OCI-LY3 (cell line): ENCODE results near the gene PIK3AP1.

Experiments
- H2AFZ ChIP-seq: fragments of 200-600, 300-600 bp; shearing (Covaris generic); 2 replicates; pipeline ENCODE4 v1.6.0; 2014; ENCODE audit warnings: antibody characterized with exemption, low read depth, low read length
- H3K27ac ChIP-seq: fragments of 200-600, 300-600 bp; sonication (generic); 2 replicates; pipeline ENCODE4 v1.5.1; 2014; ENCODE audit warnings: mild to moderate bottlenecking, low read length, moderate library complexity, mixed read lengths
- H3K27me3 ChIP-seq: fragments of 200-600, 300-600 bp; sonication (generic); 2 replicates; pipeline ENCODE4 v1.6.1; 2014; ENCODE audit warnings: low read depth, low read length, mixed read lengths
- H3K36me3 ChIP-seq: fragments of 200-600, 300-600 bp; sonication (generic); replicated peaks from 2 replicates; pipeline ENCODE3; 2014; ENCODE audit warnings: low read depth, low read length, mixed read lengths
- H3K4me1 ChIP-seq: fragments of 300-600, 200-600 bp; sonication (generic); 2 replicates; pipeline ENCODE4 v1.6.1; 2014; ENCODE audit warnings: low read length, mixed read lengths
- H3K4me2 ChIP-seq: fragments of 200-600, 300-600 bp; sonication (generic); 2 replicates; pipeline ENCODE4 v1.6.1; 2014; ENCODE audit warnings: low read length, mixed read lengths
- H3K4me3 ChIP-seq: fragments of 300-600, 200-600 bp; sonication (generic); 2 replicates; pipeline ENCODE4 v1.5.1; 2014; ENCODE audit warnings: antibody characterized with exemption, mild to moderate bottlenecking, low read length, moderate library complexity
- H3K79me2 ChIP-seq: fragments of 300-600, 200-600 bp; shearing (Covaris generic); 2 replicates; pipeline ENCODE4 v1.6.1; 2014; ENCODE audit warnings: mild to moderate bottlenecking, low read length, mixed read lengths
- H3K9ac ChIP-seq: fragments of 300-600, 200-600 bp; shearing (Covaris generic); 2 replicates; pipeline ENCODE4 v1.6.0; 2014; ENCODE audit warnings: mild to moderate bottlenecking, low read length, moderate library complexity
- H3K9me3 ChIP-seq: fragments of 200-600, 300-600 bp; shearing (Covaris generic); 2 replicates; pipeline ENCODE4 v1.6.1; 2014; ENCODE audit warnings: low read length, mixed read lengths; ENCODE audit not compliant: insufficient read depth
- H4K20me1 ChIP-seq: fragments of 200-600, 300-600 bp; sonication (generic); 2 replicates; pipeline ENCODE4 v1.6.1; 2016; ENCODE audit warnings: low read length, mixed read lengths; ENCODE audit not compliant: insufficient read depth
- EZH2phosphoT487 ChIP-seq: fragments of 200-600 bp; shearing (Covaris generic); IDR thresholded peaks from 2 replicates; pipeline ENCODE4 v1.6.1; 2018; ENCODE audit warnings: antibody characterized with exemption, mixed run types, low read depth
- TF ChIP-seq, protein P1 (sequence below): fragments of 200-600, 300-600 bp; sonication (generic); IDR thresholded peaks from 2 replicates; pipeline ENCODE4 v1.5.1; 2014; ENCODE audit warnings: antibody characterized with exemption, low read length, low read depth

PIK3AP1 gene

GRCh38 chr10:96686514-96686913 is 33.8 kb downstream of the PIK3AP1 start:
- TF ChIP-seq, protein P1, sequence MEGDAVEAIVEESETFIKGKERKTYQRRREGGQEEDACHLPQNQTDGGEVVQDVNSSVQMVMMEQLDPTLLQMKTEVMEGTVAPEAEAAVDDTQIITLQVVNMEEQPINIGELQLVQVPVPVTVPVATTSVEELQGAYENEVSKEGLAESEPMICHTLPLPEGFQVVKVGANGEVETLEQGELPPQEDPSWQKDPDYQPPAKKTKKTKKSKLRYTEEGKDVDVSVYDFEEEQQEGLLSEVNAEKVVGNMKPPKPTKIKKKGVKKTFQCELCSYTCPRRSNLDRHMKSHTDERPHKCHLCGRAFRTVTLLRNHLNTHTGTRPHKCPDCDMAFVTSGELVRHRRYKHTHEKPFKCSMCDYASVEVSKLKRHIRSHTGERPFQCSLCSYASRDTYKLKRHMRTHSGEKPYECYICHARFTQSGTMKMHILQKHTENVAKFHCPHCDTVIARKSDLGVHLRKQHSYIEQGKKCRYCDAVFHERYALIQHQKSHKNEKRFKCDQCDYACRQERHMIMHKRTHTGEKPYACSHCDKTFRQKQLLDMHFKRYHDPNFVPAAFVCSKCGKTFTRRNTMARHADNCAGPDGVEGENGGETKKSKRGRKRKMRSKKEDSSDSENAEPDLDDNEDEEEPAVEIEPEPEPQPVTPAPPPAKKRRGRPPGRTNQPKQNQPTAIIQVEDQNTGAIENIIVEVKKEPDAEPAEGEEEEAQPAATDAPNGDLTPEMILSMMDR, result no peak
- TF ChIP-seq EZH2phosphoT487, result no peak
- Histone ChIP-seq H3K4me2 (no peak overlapping the region), H3K36me3 (no peaks in the 10 kb centered on the region), H3K79me2 (no peaks in the 10 kb centered on the region; the same call in 1 of the 2 replicates), H3K27ac (no peak overlapping the region), H3K4me1 (peaks cover 5% of the 10 kb centered on the region; the same call in 1 of the 2 replicates), H2AFZ (no peak overlapping the region), H3K4me3 (no peak overlapping the region), H3K27me3 (no peaks in the 10 kb centered on the region), H3K9me3 (no peaks in the 10 kb centered on the region), H3K9ac (no peak overlapping the region), H4K20me1 (peaks cover 6% of the 10 kb centered on the region; the same call in 1 of the 2 replicates)

DNA sequence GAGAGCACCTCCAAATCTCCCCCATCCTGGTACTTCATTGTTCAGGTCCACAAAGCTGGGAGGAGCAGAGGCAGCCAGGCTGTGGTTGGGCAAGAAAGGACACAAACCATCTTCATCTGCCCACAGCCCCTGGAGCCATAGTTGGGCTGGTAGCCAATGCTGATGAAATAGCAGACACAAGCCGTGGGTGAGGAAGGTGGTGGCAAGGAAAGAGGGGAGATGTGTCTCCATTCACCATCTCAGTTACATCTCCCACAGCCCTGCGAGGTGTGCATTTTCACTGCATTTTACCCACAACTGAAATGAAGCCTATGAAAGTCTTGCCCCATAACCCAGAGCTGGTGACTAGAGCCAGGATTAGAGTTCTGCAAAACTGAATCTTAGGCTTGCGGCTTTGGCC is 35.0 kb downstream of the PIK3AP1 start:
- Histone ChIP-seq H4K20me1 (peaks cover 6% of the 10 kb centered on the region; the same call in 1 of the 2 replicates), H3K9ac (no peak overlapping the region), H2AFZ (no peak overlapping the region), H3K9me3 (no peaks in the 10 kb centered on the region), H3K79me2 (no peaks in the 10 kb centered on the region; the same call in 1 of the 2 replicates), H3K27me3 (no peaks in the 10 kb centered on the region), H3K27ac (no peak overlapping the region), H3K4me2 (no peak overlapping the region), H3K4me3 (no peak overlapping the region), H3K36me3 (peaks cover 5% of the 10 kb centered on the region), H3K4me1 (no peaks in the 10 kb centered on the region)
- TF ChIP-seq, protein P1, result no peak
- TF ChIP-seq EZH2phosphoT487, result no peak

DNA sequence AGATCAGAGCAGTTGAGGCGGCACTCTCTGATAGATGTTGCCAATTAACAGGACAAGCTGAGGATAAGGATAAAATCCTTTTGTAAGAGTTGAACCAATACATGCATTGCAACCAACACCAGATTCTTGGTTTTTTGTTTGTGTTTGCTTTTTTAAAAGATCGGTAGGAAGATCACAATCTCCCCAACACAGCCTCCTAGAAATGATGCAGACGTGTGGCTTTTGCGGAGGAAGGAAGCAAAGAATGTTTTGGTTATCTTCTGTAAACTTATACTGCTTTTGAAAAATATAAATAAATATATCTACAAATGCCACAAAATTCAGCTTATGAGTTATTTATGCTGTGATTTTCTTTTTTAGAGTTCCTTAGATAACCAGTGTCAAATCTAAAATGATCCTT is 35.5 kb downstream of the PIK3AP1 start:
- Histone ChIP-seq H3K9me3 (no peaks in the 10 kb centered on the region), H4K20me1 (peaks cover 6% of the 10 kb centered on the region; the same call in 1 of the 2 replicates), H3K9ac (no peak overlapping the region), H3K27me3 (no peaks in the 10 kb centered on the region), H3K79me2 (no peaks in the 10 kb centered on the region; the same call in 1 of the 2 replicates), H3K4me1 (no peaks in the 10 kb centered on the region), H3K4me3 (no peak overlapping the region), H3K4me2 (no peak overlapping the region), H3K36me3 (peaks cover 5% of the 10 kb centered on the region), H2AFZ (no peak overlapping the region), H3K27ac (no peak overlapping the region)
- TF ChIP-seq, protein P1, result no peak
- TF ChIP-seq EZH2phosphoT487, result no peak

DNA sequence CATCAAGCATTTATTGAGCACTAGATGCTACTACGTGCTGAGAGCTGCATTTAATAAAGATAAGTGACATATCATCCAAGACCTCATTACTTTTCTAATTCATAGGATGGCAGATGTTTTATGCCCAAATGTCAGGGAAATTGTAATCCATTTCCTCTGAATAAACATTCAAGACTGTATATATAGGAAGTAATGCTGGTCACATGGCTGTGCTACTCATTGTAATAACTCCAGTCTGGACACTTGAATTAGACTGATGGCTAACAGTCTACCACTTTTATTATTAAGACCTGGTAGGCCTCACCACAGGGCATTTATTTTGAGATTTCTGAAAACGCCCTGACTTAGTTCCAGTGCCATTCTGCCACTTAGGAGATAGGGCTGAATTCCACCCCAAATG is 36.6 kb downstream of the PIK3AP1 start:
- Histone ChIP-seq H3K36me3 (peaks cover 5% of the 10 kb centered on the region), H3K27me3 (no peaks in the 10 kb centered on the region), H3K79me2 (no peaks in the 10 kb centered on the region; the same call in 1 of the 2 replicates), H2AFZ (no peak overlapping the region), H3K4me3 (no peak overlapping the region), H3K4me1 (peaks cover 4% of the 10 kb centered on the region), H3K27ac (no peak overlapping the region), H3K4me2 (no peak overlapping the region), H3K9ac (no peak overlapping the region), H4K20me1 (peaks cover 6% of the 10 kb centered on the region; the same call in 1 of the 2 replicates), H3K9me3 (no peaks in the 10 kb centered on the region)
- TF ChIP-seq, protein P1, result no peak
- TF ChIP-seq EZH2phosphoT487, result no peak
